GM23248 (cell line): ENCODE results near the gene CEMIP2. TPM values are rescaled to one million over a fixed set of nuclear protein-coding genes. Genes with fewer than 3 reads are reported as not detected.
"Not testable (repeated sequence)": the region's sequence is repeated elsewhere in the genome, so short reads cannot be mapped to it uniquely, and the experiment has no call there.

Source experiments
- DNase-seq: peaks from one replicate; pipeline ENCODE4 v3.0.0-alpha.2; 2015
- H2AFZ ChIP-seq: fragments of 200-600 bp; sonication (generic); 2 replicates; pipeline ENCODE4 v1.6.1; 2016; ENCODE audit warnings: antibody characterized with exemption
- H3F3A ChIP-seq: fragments of 200-600 bp; sonication (generic); 2 replicates; pipeline ENCODE4 v1.6.1; 2016; ENCODE audit warnings: mild to moderate bottlenecking, antibody characterized with exemption, mixed run types; ENCODE audit not compliant: insufficient read depth
- H3K27ac ChIP-seq: fragments of 200-600 bp; sonication (generic); 2 replicates; pipeline ENCODE4 v1.5.1; 2016; ENCODE audit warnings: mild to moderate bottlenecking
- H3K27me3 ChIP-seq: fragments of 200-600 bp; sonication (generic); replicated peaks from 2 replicates; pipeline ENCODE4 v1.6.1; 2016; ENCODE audit warnings: mild to moderate bottlenecking; ENCODE audit not compliant: insufficient read depth
- H3K36me3 ChIP-seq: fragments of 200-600 bp; sonication (generic); 2 replicates; pipeline ENCODE4 v1.6.1; 2016; ENCODE audit warnings: low read depth, mild to moderate bottlenecking
- H3K4me1 ChIP-seq: fragments of 200-600 bp; sonication (generic); 2 replicates; pipeline ENCODE4 v1.6.1; 2016; ENCODE audit warnings: mild to moderate bottlenecking; ENCODE audit not compliant: insufficient read depth
- H3K4me2 ChIP-seq: fragments of 200-600 bp; sonication (generic); one replicate; pipeline ENCODE4 v1.6.1; 2016; ENCODE audit warnings: mild to moderate bottlenecking; ENCODE audit not compliant: unreplicated experiment
- H3K4me3 ChIP-seq: fragments of 200-600 bp; sonication (generic); 2 replicates; pipeline ENCODE4 v1.5.1; 2016; ENCODE audit warnings: mild to moderate bottlenecking
- H3K79me2 ChIP-seq: fragments of 200-600 bp; sonication (generic); 2 replicates; pipeline ENCODE4 v1.6.1; 2016; ENCODE audit warnings: mild to moderate bottlenecking; ENCODE audit not compliant: insufficient read depth
- H3K9ac ChIP-seq: fragments of 200-600 bp; sonication (generic); 2 replicates; pipeline ENCODE4 v1.6.1; 2016; ENCODE audit warnings: mild to moderate bottlenecking
- H3K9me2 ChIP-seq: fragments of 200-600 bp; sonication (generic); 2 replicates; pipeline ENCODE4 v1.6.1; 2016; ENCODE audit warnings: mixed run types, mild to moderate bottlenecking, moderate library complexity; ENCODE audit not compliant: insufficient read depth
- H3K9me3 ChIP-seq: fragments of 200-600 bp; sonication (generic); one replicate; pipeline ENCODE4 v1.6.1; 2017; ENCODE audit warnings: low read depth
- H4K20me1 ChIP-seq: fragments of 200-600 bp; sonication (generic); 2 replicates; pipeline ENCODE4 v1.6.0; 2016; ENCODE audit not compliant: insufficient read depth
- EZH2 ChIP-seq: fragments of 200-600 bp; sonication (generic); IDR thresholded peaks from 2 replicates; pipeline ENCODE4 v1.6.1; 2018; ENCODE audit warnings: antibody characterized with exemption, mild to moderate bottlenecking; ENCODE audit not compliant: insufficient read depth, poor library complexity, severe bottlenecking
- EZH2phosphoT487 ChIP-seq: fragments of 200-600 bp; sonication (generic); IDR thresholded peaks from 2 replicates; pipeline ENCODE4 v1.6.1; 2018; ENCODE audit warnings: antibody characterized with exemption, moderate library complexity, mild to moderate bottlenecking, low read depth; ENCODE audit not compliant: insufficient read depth
- WGBS, 2 experiments: methylation state at CpG; one replicate each; pipeline ENCODE4 v1.1.6; 2015 to 2017; ENCODE audit warnings: low lambda C conversion rate in 2 of 2, low coverage in 1 of 2; ENCODE audit errors: missing lambda C conversion rate in 2 of 2; 5-methylcytosine and 5-hydroxymethylcytosine counted together
- in situ Hi-C: fragments of 300-500 bp; cut with MboI; formaldehyde crosslinking; loops from 2 replicates; pipeline ENCODE4 v1.15.0; 2020
- polyA plus RNA-seq: library from polyadenylated mRNA; unstranded; fragments of >200 nt; fragmentation: Nextera tagmentation; extraction: Ambion mirVana; gene quantifications from 2 replicates; pipeline ENCODE4 v1.2.1, GENCODE V29; 2016
- total RNA-seq: library from RNA; depleted of rRNA; stranded (reverse); fragments of >200 nt; shearing (Covaris generic); gene quantifications from 2 replicates; pipeline ENCODE4 v1.2.3, GENCODE V29; 2014

Gene CEMIP2
- total and polyA plus RNA-seq, 2 experiments from 2014 or later = 12.7 to 40.4 TPM

DNA sequence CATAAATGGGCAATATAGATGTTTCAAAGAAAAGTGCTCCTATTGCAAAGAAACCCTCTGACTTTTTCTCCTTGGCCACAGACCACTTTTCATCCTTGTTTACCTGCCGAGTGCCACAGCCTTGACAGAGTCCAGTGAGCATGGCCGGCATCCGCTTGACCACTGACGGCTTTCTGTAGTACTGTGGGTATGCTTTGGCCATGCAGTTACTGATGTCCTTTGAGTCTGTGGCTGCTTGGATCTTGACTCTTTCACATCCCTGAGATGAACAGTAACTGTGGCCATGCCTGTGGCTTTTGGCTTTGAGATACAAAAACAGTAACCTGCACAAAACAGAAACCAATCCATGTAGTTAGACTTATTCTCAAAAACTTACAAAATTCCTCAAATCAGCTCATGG, 70.4 kb downstream of the CEMIP2 start:
- in situ Hi-C loops = no loop called here
- Histone ChIP-seq H3K4me1 (no peaks in the 10 kb centered on the region), H3K4me3 (no peak overlapping the region), H4K20me1 (no peaks in the 10 kb centered on the region), H3K9ac (no peak overlapping the region), H3K27me3 (no peaks in the 10 kb centered on the region), H3K9me2 (no peaks in the 10 kb centered on the region), H3K36me3 (peaks cover 69% of the 10 kb centered on the region), H2AFZ (no peak overlapping the region), H3K9me3 (no peaks in the 10 kb centered on the region), H3K27ac (no peak overlapping the region), H3K79me2 (no peaks in the 10 kb centered on the region), H3K4me2 (no peak overlapping the region), H3F3A (no peaks in the 10 kb centered on the region; the same call in none of the 2 replicates)
- no peak for DNase-seq
- TF ChIP-seq EZH2phosphoT487 (no peak), EZH2 (no peak)
- WGBS, 2 experiments = 97 to 100% methylated on average over 4 of the region's 4 CpGs

GRCh38 chr9:71694332-71694731, 74.0 kb downstream of the CEMIP2 start:
- no peaks in the 10 kb centered on the region for H3K9me3 ChIP-seq
- 97 to 98% methylated on average over 4 of the region's 4 CpGs for WGBS, 2 experiments
- H3K4me2 ChIP-seq = no peak overlapping the region
- H3K27me3 ChIP-seq = no peaks in the 10 kb centered on the region
- DNase-seq = no peak
- in situ Hi-C loops = no loop called here
- TF ChIP-seq EZH2 (no peak), EZH2phosphoT487 (no peak)
- H3F3A ChIP-seq = no peaks in the 10 kb centered on the region; the same call in 1 of the 2 replicates
- H3K79me2 ChIP-seq = no peaks in the 10 kb centered on the region
- H3K4me1 ChIP-seq = peaks cover 6% of the 10 kb centered on the region; the same call in 1 of the 2 replicates
- H3K9ac ChIP-seq = no peak overlapping the region
- no peak overlapping the region for H3K4me3 ChIP-seq
- peaks cover 66% of the 10 kb centered on the region for H3K36me3 ChIP-seq
- no peaks in the 10 kb centered on the region for H4K20me1 ChIP-seq
- no peaks in the 10 kb centered on the region for H3K9me2 ChIP-seq
- H3K27ac ChIP-seq = no peak overlapping the region
- H2AFZ ChIP-seq = no peak overlapping the region

DNA sequence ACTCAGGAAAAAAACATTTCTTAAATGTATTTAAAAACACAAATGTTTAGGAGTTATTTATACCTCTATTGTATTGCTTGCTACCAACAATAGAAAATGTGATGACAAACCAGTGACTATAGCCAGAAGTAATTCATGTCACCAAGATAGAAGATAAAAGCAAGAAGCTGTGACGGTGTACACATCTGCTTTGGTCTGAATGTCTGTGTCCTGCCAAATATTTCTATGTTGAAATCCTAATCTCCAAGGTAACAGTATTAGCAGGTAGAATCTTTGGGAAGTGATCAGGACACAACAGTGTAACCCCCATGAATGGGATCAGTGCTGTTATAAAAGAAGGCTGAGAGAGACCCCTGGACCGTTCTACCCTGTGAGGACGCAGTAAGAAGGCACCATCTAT, 74.7 kb downstream of the CEMIP2 start:
- Histone ChIP-seq H3K79me2 (no peaks in the 10 kb centered on the region), H3K27ac (no peak overlapping the region), H3K4me1 (peaks cover 6% of the 10 kb centered on the region; the same call in 1 of the 2 replicates), H3K36me3 (peaks cover 67% of the 10 kb centered on the region), H4K20me1 (no peaks in the 10 kb centered on the region), H3F3A (no peaks in the 10 kb centered on the region; the same call in 1 of the 2 replicates), H3K9me2 (no peaks in the 10 kb centered on the region), H3K27me3 (no peaks in the 10 kb centered on the region), H3K9me3 (no peaks in the 10 kb centered on the region), H3K9ac (no peak overlapping the region), H3K4me2 (no peak overlapping the region), H3K4me3 (no peak overlapping the region), H2AFZ (no peak overlapping the region)
- DNase-seq = no peak
- WGBS, 2 experiments = 97 to 98% methylated on average over 3 of the region's 3 CpGs
- in situ Hi-C loops = no loop called here
- TF ChIP-seq EZH2phosphoT487 (no peak), EZH2 (no peak)

DNA sequence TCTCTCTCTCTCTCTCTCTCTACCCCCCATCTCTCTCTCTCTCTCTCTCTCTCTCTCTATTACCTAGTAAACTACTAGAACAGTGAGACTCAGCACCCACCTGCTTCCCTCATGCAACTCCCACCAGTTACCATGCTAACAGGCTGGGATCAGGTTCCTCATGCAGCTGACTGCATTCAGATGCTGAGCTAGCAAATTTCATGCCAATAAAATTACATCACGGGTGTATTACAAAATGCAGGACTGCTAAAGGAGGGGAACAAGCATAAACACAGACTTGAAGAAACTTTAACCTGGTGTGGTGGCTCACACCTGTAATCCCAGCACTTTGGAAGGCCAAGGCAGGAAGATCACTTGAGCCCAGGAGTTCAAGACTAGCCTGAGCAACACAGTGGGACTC, 76.0 kb downstream of the CEMIP2 start:
- in situ Hi-C loops = no loop called here
- DNase-seq = peak; percentile 42
- Histone ChIP-seq H3K79me2 (no peaks in the 10 kb centered on the region), H4K20me1 (no peaks in the 10 kb centered on the region), H3K9me2 (no peaks in the 10 kb centered on the region), H3K36me3 (peaks cover 65% of the 10 kb centered on the region), H3K27ac (no peak overlapping the region), H2AFZ (no peak overlapping the region), H3K27me3 (no peaks in the 10 kb centered on the region), H3K4me1 (peaks cover 6% of the 10 kb centered on the region; the same call in 1 of the 2 replicates), H3K9me3 (no peaks in the 10 kb centered on the region), H3K9ac (no peak overlapping the region), H3K4me3 (no peak overlapping the region), H3F3A (no peaks in the 10 kb centered on the region; the same call in 1 of the 2 replicates), H3K4me2 (no peak overlapping the region)
- TF ChIP-seq EZH2phosphoT487 = no peak
- TF ChIP-seq EZH2 = no peak
- 16 to 17% methylated on average over 1 of the region's 1 CpG for WGBS, 2 experiments

DNA sequence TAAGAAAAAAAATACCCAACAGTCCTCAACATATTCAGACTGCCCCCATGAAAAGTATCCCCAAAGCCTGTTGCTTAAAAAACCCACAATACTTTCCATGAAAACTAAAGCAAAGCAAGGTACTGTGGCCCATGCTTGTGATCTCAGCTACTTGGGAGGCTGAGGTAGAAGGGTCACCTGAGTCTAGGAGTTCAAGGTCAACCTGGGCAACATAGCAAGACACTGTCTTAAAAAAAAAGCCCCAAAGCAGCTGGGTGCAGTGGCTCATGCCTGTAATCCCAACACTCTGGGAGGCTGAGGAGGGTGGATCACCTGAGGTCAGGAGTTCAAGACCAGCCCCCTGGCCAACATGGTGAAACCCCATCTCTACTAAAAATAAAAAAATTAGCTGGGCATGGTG, 76.7 kb downstream of the CEMIP2 start:
- peaks cover 63% of the 10 kb centered on the region for H3K36me3 ChIP-seq
- H3K4me1 ChIP-seq, H3K4me2 ChIP-seq, H2AFZ ChIP-seq, H4K20me1 ChIP-seq, H3K9me2 ChIP-seq, H3K27ac ChIP-seq, H3K4me3 ChIP-seq, in situ Hi-C loops, H3F3A ChIP-seq, H3K9ac ChIP-seq, H3K79me2 ChIP-seq, H3K9me3 ChIP-seq, H3K27me3 ChIP-seq, DNase-seq: not testable (repeated sequence)
